PC-3 (cell line): ENCODE data around the gene GOLM1. TPM values are rescaled to one million over a fixed set of nuclear protein-coding genes. Genes with fewer than 3 reads are reported as not detected.

Source experiments
- ATAC-seq: fragments of 200-7000 bp; cut with Tn5 transposase; 2 replicates; pipeline ENCODE4 v1.9.1; 2020; ENCODE audit warnings: mild to moderate bottlenecking, moderate library complexity
- BruUV-seq: library from RNA; stranded (reverse); fragments of 400-500 nt; replicated peaks from 2 replicates; lab custom pipeline; 2021; lab: Mats Ljungman, UMichigan
- CTCF ChIA-PET: fragments of 300-600 bp; sonication (Branson Sonifier 250); formaldehyde crosslinking; loops from one replicate; lab custom pipeline; 2022; ENCODE audit warnings: antibody characterized with exemption; lab: Charles Lee
- POLR2A ChIA-PET: fragments of 300-600 bp; sonication (Branson Sonifier 250); formaldehyde crosslinking; loops from one replicate; lab custom pipeline; 2022; ENCODE audit warnings: antibody characterized with exemption; ENCODE audit not compliant: unreplicated experiment; lab: Charles Lee
- DNase-seq: peaks from one replicate; pipeline ENCODE4 v3.0.0-alpha.2; 2015
- H2AFZ ChIP-seq: fragments of 300-600 bp; sonication (generic); 2 replicates; pipeline ENCODE4 v1.6.0; 2016; ENCODE audit warnings: antibody characterized with exemption, low read length
- H3F3A ChIP-seq: fragments of 300-600 bp; sonication (generic); one replicate; pipeline ENCODE4 v1.6.0; 2017; ENCODE audit warnings: antibody characterized with exemption, low read length, control low read depth, mild to moderate bottlenecking; ENCODE audit not compliant: unreplicated experiment
- H3K27ac ChIP-seq: fragments of 300-600 bp; sonication (generic); 2 replicates; pipeline ENCODE4 v1.5.1; 2016; ENCODE audit warnings: mild to moderate bottlenecking, low read length
- H3K27me3 ChIP-seq: fragments of 300-600 bp; sonication (generic); 2 replicates; pipeline ENCODE4 v1.6.1; 2016; ENCODE audit warnings: low read length, mixed read lengths
- H3K36me3 ChIP-seq: fragments of 300-600 bp; sonication (generic); 2 replicates; pipeline ENCODE4 v1.6.1; 2016; ENCODE audit warnings: low read depth, mixed run types, low read length, mixed read lengths
- H3K4me1 ChIP-seq: fragments of 300-600 bp; sonication (generic); 2 replicates; pipeline ENCODE4 v1.5.1; 2016; ENCODE audit warnings: low read length; ENCODE audit not compliant: insufficient read depth
- H3K4me2 ChIP-seq: fragments of 300-600 bp; sonication (generic); 2 replicates; pipeline ENCODE4 v1.6.0; 2016; ENCODE audit warnings: low read length
- H3K4me3 ChIP-seq: fragments of 300-600 bp; sonication (generic); 2 replicates; pipeline ENCODE4 v1.5.1; 2016; ENCODE audit warnings: mild to moderate bottlenecking, low read length, mixed read lengths
- H3K79me2 ChIP-seq: fragments of 300-600 bp; sonication (generic); 2 replicates; pipeline ENCODE4 v1.6.1; 2017; ENCODE audit warnings: low read length, mixed read lengths
- H3K9ac ChIP-seq: fragments of 300-600 bp; sonication (generic); 2 replicates; pipeline ENCODE4 v1.6.0; 2016; ENCODE audit warnings: mild to moderate bottlenecking, low read length
- H3K9me2 ChIP-seq: fragments of 300-600 bp; sonication (generic); replicated peaks from 2 replicates; pipeline ENCODE4 v1.6.1; 2016; ENCODE audit warnings: mixed run types, low read length, mixed read lengths
- H3K9me3 ChIP-seq: fragments of 300-600 bp; sonication (generic); 2 replicates; pipeline ENCODE4 v1.6.1; 2016; ENCODE audit warnings: low read length, mixed read lengths
- H4K20me1 ChIP-seq: fragments of 300-600 bp; sonication (generic); 2 replicates; pipeline ENCODE4 v1.6.1; 2016; ENCODE audit warnings: low read length, mixed read lengths
- EZH2 ChIP-seq: fragments of 300-600 bp; sonication (generic); IDR thresholded peaks from one replicate; pipeline ENCODE4 v1.6.1; 2017; ENCODE audit warnings: antibody characterized with exemption, mild to moderate bottlenecking, low read length; ENCODE audit not compliant: unreplicated experiment
- EZH2phosphoT487 ChIP-seq: fragments of 300-600 bp; sonication (generic); IDR thresholded peaks from 2 replicates; pipeline ENCODE4 v1.6.1; 2018; ENCODE audit warnings: mild to moderate bottlenecking, antibody characterized with exemption, low read length, borderline replicate concordance
- intact Hi-C: fragments of 100-400 bp; cut with micrococcal nuclease; formaldehyde crosslinking; loops from 2 replicates; pipeline ENCODE4 v1.9.0; 2023
- total RNA-seq: library from RNA; depleted of rRNA; stranded (reverse); fragments of >200 nt; gene quantifications from 2 replicates; pipeline ENCODE4 v1.2.3, GENCODE V29; 2014
- TF ChIP-seq, protein P1 (sequence below): fragments of 300-600 bp; sonication (generic); conservative IDR thresholded peaks from 2 replicates; pipeline ENCODE4 v1.5.1; 2017; ENCODE audit warnings: antibody characterized with exemption, low read depth, mild to moderate bottlenecking, low read length

Gene GOLM1
- total RNA-seq, 1 experiment from 2014 or later: 55.8 TPM

DNA sequence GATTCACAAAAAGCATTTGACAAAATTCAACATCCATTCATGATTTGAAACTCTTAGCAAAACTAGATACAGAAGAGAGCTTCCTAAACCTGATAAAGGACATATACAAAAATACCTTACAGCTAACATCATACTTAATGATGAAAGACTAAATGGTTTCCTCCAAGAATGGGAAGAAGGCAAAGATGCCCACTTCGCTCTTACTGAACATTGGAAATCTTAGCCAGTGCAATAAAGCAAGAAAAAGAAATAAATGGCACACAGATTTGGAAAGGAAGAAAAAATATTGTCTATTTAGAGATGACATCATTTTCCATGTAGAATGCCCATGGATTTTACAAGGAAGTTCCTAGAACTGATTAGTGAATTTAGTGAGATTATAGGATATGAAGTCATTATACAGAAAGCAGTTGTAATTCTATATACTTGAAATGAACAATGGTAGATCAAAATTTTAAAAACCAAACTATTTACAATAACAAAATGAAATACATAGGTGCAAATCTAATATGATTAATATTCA, 94.0 kb downstream of the GOLM1 start:
- H3K36me3 ChIP-seq: peaks cover 16% of the 10 kb centered on the region
- ATAC-seq (no peak), DNase-seq (no peak)
- H2AFZ ChIP-seq: no peak overlapping the region
- H3K4me2 ChIP-seq: no peak overlapping the region
- H3K27ac ChIP-seq: no peak overlapping the region
- ChIA-PET CTCF (no interaction called here), POLR2A (no interaction called here)
- H3K9ac ChIP-seq: no peak overlapping the region
- BruUV-seq: no TSS peak
- H3K9me2 ChIP-seq: no peaks in the 10 kb centered on the region
- intact Hi-C loops: no loop called here
- no peaks in the 10 kb centered on the region for H3K79me2 ChIP-seq
- H3F3A ChIP-seq: no peaks in the 10 kb centered on the region
- H4K20me1 ChIP-seq: no peaks in the 10 kb centered on the region
- H3K27me3 ChIP-seq: no peaks in the 10 kb centered on the region
- no peaks in the 10 kb centered on the region for H3K4me1 ChIP-seq
- no peak overlapping the region for H3K4me3 ChIP-seq
- H3K9me3 ChIP-seq: no peaks in the 10 kb centered on the region
- TF ChIP-seq EZH2 (no peak), EZH2phosphoT487 (no peak)
- TF ChIP-seq, protein P1, sequence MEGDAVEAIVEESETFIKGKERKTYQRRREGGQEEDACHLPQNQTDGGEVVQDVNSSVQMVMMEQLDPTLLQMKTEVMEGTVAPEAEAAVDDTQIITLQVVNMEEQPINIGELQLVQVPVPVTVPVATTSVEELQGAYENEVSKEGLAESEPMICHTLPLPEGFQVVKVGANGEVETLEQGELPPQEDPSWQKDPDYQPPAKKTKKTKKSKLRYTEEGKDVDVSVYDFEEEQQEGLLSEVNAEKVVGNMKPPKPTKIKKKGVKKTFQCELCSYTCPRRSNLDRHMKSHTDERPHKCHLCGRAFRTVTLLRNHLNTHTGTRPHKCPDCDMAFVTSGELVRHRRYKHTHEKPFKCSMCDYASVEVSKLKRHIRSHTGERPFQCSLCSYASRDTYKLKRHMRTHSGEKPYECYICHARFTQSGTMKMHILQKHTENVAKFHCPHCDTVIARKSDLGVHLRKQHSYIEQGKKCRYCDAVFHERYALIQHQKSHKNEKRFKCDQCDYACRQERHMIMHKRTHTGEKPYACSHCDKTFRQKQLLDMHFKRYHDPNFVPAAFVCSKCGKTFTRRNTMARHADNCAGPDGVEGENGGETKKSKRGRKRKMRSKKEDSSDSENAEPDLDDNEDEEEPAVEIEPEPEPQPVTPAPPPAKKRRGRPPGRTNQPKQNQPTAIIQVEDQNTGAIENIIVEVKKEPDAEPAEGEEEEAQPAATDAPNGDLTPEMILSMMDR: no peak

- Histone ChIP-seq H3K9ac (no peak overlapping the region), H3F3A (no peaks in the 10 kb centered on the region), H3K4me3 (no peak overlapping the region), H3K9me2 (no peaks in the 10 kb centered on the region), H3K4me1 (no peaks in the 10 kb centered on the region), H3K27ac (no peak overlapping the region), H3K27me3 (no peaks in the 10 kb centered on the region), H2AFZ (no peak overlapping the region), H4K20me1 (no peaks in the 10 kb centered on the region), H3K9me3 (no peaks in the 10 kb centered on the region), H3K4me2 (no peak overlapping the region), H3K36me3 (peaks cover 4% of the 10 kb centered on the region; the same call in 1 of the 2 replicates), H3K79me2 (no peaks in the 10 kb centered on the region)
- BruUV-seq: no TSS peak
- no peak for TF ChIP-seq EZH2phosphoT487
- TF ChIP-seq EZH2: no peak
- TF ChIP-seq, protein P1: no peak
- DNase-seq (no peak), ATAC-seq (no peak)
- CTCF ChIA-PET: no interaction called here
- POLR2A ChIA-PET: no interaction called here
- intact Hi-C loops: no loop called here
Observed at GRCh38 chr9:85995599-85995998, 103.8 kb downstream of the GOLM1 start.

- no peak overlapping the region for H3K4me2 ChIP-seq
- TF ChIP-seq EZH2phosphoT487: no peak
- TF ChIP-seq, protein P1: no peak
- TF ChIP-seq EZH2: no peak
- no peaks in the 10 kb centered on the region for H3K27me3 ChIP-seq
- no peak overlapping the region for H3K4me3 ChIP-seq
- H3K9ac ChIP-seq: no peak overlapping the region
- no peaks in the 10 kb centered on the region for H3K9me2 ChIP-seq
- no peaks in the 10 kb centered on the region for H4K20me1 ChIP-seq
- H3K79me2 ChIP-seq: no peaks in the 10 kb centered on the region
- H2AFZ ChIP-seq: no peak overlapping the region
- intact Hi-C loops: no loop called here
- H3K36me3 ChIP-seq: peaks cover 4% of the 10 kb centered on the region; the same call in 1 of the 2 replicates
- no peak overlapping the region for H3K27ac ChIP-seq
- ChIA-PET CTCF (no interaction called here), POLR2A (no interaction called here)
- no peaks in the 10 kb centered on the region for H3K9me3 ChIP-seq
- H3F3A ChIP-seq: no peaks in the 10 kb centered on the region
- ATAC-seq: no peak
- no TSS peak for BruUV-seq
- no peak for DNase-seq
- no peaks in the 10 kb centered on the region for H3K4me1 ChIP-seq
Observed at GRCh38 chr9:85995097-85995496, 104.3 kb downstream of the GOLM1 start.
